Measurements from ENCODE around the gene RIN3. TPM values are rescaled to one million over a fixed set of nuclear protein-coding genes. Genes with fewer than 3 reads are reported as not detected.
A peak's percentile ranks its signal among the peaks of the same experiment; 100 is the strongest.
"Not testable (repeated sequence)": the region's sequence is repeated elsewhere in the genome, so short reads cannot be mapped to it uniquely, and the experiment has no call there.

Gene RIN3
- total RNA-seq, 1 experiment from 2014 or later = not detected

- no peaks in the 10 kb centered on the region for H3K4me1 ChIP-seq
- H3K9me3 ChIP-seq (replicated peaks) = no peaks in the 10 kb centered on the region
- no peak overlapping the region for H3K4me3 ChIP-seq
- no peaks in the 10 kb centered on the region for H3K27me3 ChIP-seq
- H3K36me3 ChIP-seq = no peaks in the 10 kb centered on the region
- no peak for DNase-seq
- no peak overlapping the region for H3K27ac ChIP-seq
Measured at GRCh38 chr14:92524602-92525185, 11.1 kb downstream of the RIN3 start.

- Histone ChIP-seq H3K4me1 (no peaks in the 10 kb centered on the region), H3K27me3 (no peaks in the 10 kb centered on the region), H3K27ac (no peak overlapping the region), H3K9me3 (replicated peaks) (no peaks in the 10 kb centered on the region), H3K36me3 (no peaks in the 10 kb centered on the region), H3K4me3 (no peak overlapping the region)
- DNase-seq = no peak
Measured at GRCh38 chr14:92525322-92526095, 11.9 kb downstream of the RIN3 start.

- Histone ChIP-seq H3K36me3 (no peaks in the 10 kb centered on the region), H3K9me3 (replicated peaks) (no peaks in the 10 kb centered on the region), H3K4me3 (no peak overlapping the region), H3K4me1 (no peaks in the 10 kb centered on the region), H3K27me3 (no peaks in the 10 kb centered on the region), H3K27ac (no peak overlapping the region)
- DNase-seq = no peak
Measured at GRCh38 chr14:92527721-92528120, 14.1 kb downstream of the RIN3 start.

GRCh38 chr14:92528486-92529100 is 15.0 kb downstream of the RIN3 start:
- H3K4me1 ChIP-seq = no peaks in the 10 kb centered on the region
- no peaks in the 10 kb centered on the region for H3K36me3 ChIP-seq
- no peaks in the 10 kb centered on the region for H3K9me3 ChIP-seq (replicated peaks)
- H3K27ac ChIP-seq = no peak overlapping the region
- H3K4me3 ChIP-seq = no peak overlapping the region
- DNase-seq = no peak
- H3K27me3 ChIP-seq = no peaks in the 10 kb centered on the region

GRCh38 chr14:92529903-92530302 is 16.3 kb downstream of the RIN3 start:
- Histone ChIP-seq H3K9me3 (replicated peaks) (no peaks in the 10 kb centered on the region), H3K36me3 (no peaks in the 10 kb centered on the region), H3K27me3 (no peaks in the 10 kb centered on the region), H3K4me3 (no peak overlapping the region), H3K4me1 (no peaks in the 10 kb centered on the region), H3K27ac (no peak overlapping the region)
- DNase-seq = no peak

- H3K4me3 ChIP-seq = no peak overlapping the region
- no peaks in the 10 kb centered on the region for H3K4me1 ChIP-seq
- no peaks in the 10 kb centered on the region for H3K9me3 ChIP-seq (replicated peaks)
- H3K27ac ChIP-seq = no peak overlapping the region
- DNase-seq = peak in 1 of 2 experiments; percentile 7
- H3K27me3 ChIP-seq = no peaks in the 10 kb centered on the region
- H3K36me3 ChIP-seq = no peaks in the 10 kb centered on the region
Measured at GRCh38 chr14:92531106-92531873, 17.7 kb downstream of the RIN3 start.

GRCh38 chr14:92532490-92533163 is 19.0 kb downstream of the RIN3 start:
- Histone ChIP-seq H3K9me3 (replicated peaks) (no peaks in the 10 kb centered on the region), H3K36me3 (no peaks in the 10 kb centered on the region), H3K27me3 (no peaks in the 10 kb centered on the region), H3K27ac (no peak overlapping the region), H3K4me1 (no peaks in the 10 kb centered on the region), H3K4me3 (no peak overlapping the region)
- DNase-seq = no peak

GRCh38 chr14:92534932-92535643 is 21.5 kb downstream of the RIN3 start:
- H3K36me3 ChIP-seq = no peaks in the 10 kb centered on the region
- H3K27me3 ChIP-seq = no peaks in the 10 kb centered on the region
- H3K4me1 ChIP-seq = no peaks in the 10 kb centered on the region
- H3K4me3 ChIP-seq = no peak overlapping the region
- H3K9me3 ChIP-seq (replicated peaks) = no peaks in the 10 kb centered on the region
- no peak for DNase-seq
- H3K27ac ChIP-seq = no peak overlapping the region

GRCh38 chr14:92536231-92536630 is 22.6 kb downstream of the RIN3 start:
- not testable (repeated sequence) for H3K36me3 ChIP-seq; H3K27me3 ChIP-seq; H3K27ac ChIP-seq; H3K4me1 ChIP-seq; H3K9me3 ChIP-seq (replicated peaks); H3K4me3 ChIP-seq; DNase-seq

GRCh38 chr14:92538412-92538985 is 24.9 kb downstream of the RIN3 start:
- H3K27ac ChIP-seq = no peak overlapping the region
- DNase-seq = no peak
- no peaks in the 10 kb centered on the region for H3K36me3 ChIP-seq
- no peaks in the 10 kb centered on the region for H3K27me3 ChIP-seq
- H3K4me1 ChIP-seq = no peaks in the 10 kb centered on the region
- H3K9me3 ChIP-seq (replicated peaks) = no peaks in the 10 kb centered on the region
- H3K4me3 ChIP-seq = no peak overlapping the region

- Histone ChIP-seq H3K4me1 (no peaks in the 10 kb centered on the region), H3K9me3 (replicated peaks) (no peaks in the 10 kb centered on the region), H3K27me3 (no peaks in the 10 kb centered on the region), H3K4me3 (no peak overlapping the region), H3K36me3 (no peaks in the 10 kb centered on the region), H3K27ac (no peak overlapping the region)
- no peak for DNase-seq
Measured at GRCh38 chr14:92539419-92539818, 25.8 kb downstream of the RIN3 start.

- Histone ChIP-seq H3K27ac (no peak overlapping the region), H3K4me3 (no peak overlapping the region), H3K27me3 (no peaks in the 10 kb centered on the region), H3K9me3 (replicated peaks) (no peaks in the 10 kb centered on the region), H3K4me1 (no peaks in the 10 kb centered on the region), H3K36me3 (no peaks in the 10 kb centered on the region)
- no peak for DNase-seq
Measured at GRCh38 chr14:92539875-92540274, 26.3 kb downstream of the RIN3 start.

- DNase-seq = peak; percentile 70 to 74
- Histone ChIP-seq H3K36me3 (no peaks in the 10 kb centered on the region), H3K9me3 (replicated peaks) (no peaks in the 10 kb centered on the region), H3K27ac (0 out of 2 replicates have a peak overlapping the region, but pooled peaks have one; percentile 3), H3K27me3 (no peaks in the 10 kb centered on the region), H3K4me1 (no peaks in the 10 kb centered on the region), H3K4me3 (no peak overlapping the region)
Measured at GRCh38 chr14:92540472-92541048, 27.0 kb downstream of the RIN3 start.
